ENCODE measurements around the gene FRS2.

DNA sequence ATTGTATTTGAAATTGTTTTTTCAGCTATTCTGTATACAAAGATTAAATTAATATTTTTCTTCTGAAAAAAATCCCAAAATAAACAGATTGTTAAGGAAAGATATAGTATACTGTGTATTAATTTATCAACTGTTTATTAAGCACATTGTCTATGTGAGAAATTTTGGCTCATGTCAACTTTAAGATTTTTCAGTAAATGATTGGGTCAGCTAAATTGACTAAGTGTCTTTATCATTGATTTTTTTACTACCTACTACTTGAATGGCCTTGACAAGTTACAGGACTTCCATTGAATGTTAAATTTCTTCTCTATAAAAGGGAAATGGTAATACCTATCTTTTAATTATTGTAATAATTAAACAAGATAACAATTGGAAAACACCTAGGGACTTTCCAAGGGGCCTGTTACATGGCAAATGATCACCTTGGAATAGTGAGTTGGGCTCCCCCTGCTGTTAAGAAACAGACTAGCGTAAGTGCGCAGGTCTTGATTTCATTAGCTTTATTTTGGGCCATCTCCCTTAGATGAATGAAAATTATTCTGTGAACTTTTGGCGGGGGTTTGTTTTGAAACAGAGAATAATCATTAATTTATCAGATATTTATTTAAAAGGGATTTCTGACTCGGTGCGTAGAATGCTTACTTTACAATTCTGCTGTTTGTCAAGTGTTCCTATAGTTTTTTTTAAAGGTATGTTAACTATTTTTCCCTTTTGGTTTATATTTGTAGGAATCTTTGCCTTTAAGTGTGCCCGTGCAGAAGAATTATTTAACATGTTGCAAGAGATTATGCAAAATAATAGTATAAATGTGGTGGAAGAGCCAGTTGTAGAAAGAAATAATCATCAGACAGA lies 100.6 kb downstream of the FRS2 start:
- TF ChIP-seq POLR2A (IDR thresholded peaks at IDR 0.05) = no peak
- TF ChIP-seq, protein P1, sequence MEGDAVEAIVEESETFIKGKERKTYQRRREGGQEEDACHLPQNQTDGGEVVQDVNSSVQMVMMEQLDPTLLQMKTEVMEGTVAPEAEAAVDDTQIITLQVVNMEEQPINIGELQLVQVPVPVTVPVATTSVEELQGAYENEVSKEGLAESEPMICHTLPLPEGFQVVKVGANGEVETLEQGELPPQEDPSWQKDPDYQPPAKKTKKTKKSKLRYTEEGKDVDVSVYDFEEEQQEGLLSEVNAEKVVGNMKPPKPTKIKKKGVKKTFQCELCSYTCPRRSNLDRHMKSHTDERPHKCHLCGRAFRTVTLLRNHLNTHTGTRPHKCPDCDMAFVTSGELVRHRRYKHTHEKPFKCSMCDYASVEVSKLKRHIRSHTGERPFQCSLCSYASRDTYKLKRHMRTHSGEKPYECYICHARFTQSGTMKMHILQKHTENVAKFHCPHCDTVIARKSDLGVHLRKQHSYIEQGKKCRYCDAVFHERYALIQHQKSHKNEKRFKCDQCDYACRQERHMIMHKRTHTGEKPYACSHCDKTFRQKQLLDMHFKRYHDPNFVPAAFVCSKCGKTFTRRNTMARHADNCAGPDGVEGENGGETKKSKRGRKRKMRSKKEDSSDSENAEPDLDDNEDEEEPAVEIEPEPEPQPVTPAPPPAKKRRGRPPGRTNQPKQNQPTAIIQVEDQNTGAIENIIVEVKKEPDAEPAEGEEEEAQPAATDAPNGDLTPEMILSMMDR (IDR thresholded peaks at IDR 0.05 in 8 of 11, conservative IDR thresholded peaks at IDR 0.05 in 3 of 11) = peak; percentile 49 to 86 (median 75)

All from spleen (tissue), 7 donors.